Sigmoid colon (tissue), 4 donors: ENCODE data around the gene EPAS1.

ENCODE experiments used
- CTCF ChIP-seq, 4 experiments: fragments of 450-650 bp in 3 of 4; fragments of 200-600 bp in 1 of 4; IDR thresholded peaks; one replicate each; pipeline ENCODE4 v1.5.1; 2016 to 2019; ENCODE audit warnings: antibody characterized with exemption in 4 of 4, mild to moderate bottlenecking in 3 of 4, moderate library complexity in 2 of 4
- EP300 ChIP-seq, 4 donors: sonication (generic); formaldehyde crosslinking; IDR thresholded peaks; one replicate each; pipeline ENCODE4 v1.6.1; 2017; ENCODE audit warnings: antibody characterized with exemption in 4 of 4
- POLR2A ChIP-seq, 2 donors: fragments of 450-650 bp; IDR thresholded peaks; one replicate each; pipeline ENCODE4 v1.6.1; 2016; ENCODE audit warnings: antibody characterized with exemption in 2 of 2, mild to moderate bottlenecking in 2 of 2, moderate library complexity in 2 of 2
- POLR2AphosphoS5 ChIP-seq, 4 donors: sonication (generic); formaldehyde crosslinking; IDR thresholded peaks; one replicate each; pipeline ENCODE4 v1.6.1; 2017; ENCODE audit warnings: antibody characterized with exemption in 4 of 4

- no peak for TF ChIP-seq POLR2A (IDR thresholded peaks at IDR 0.05)
- TF ChIP-seq CTCF (IDR thresholded peaks at IDR 0.05) = no peak
- TF ChIP-seq POLR2AphosphoS5 (IDR thresholded peaks at IDR 0.05) = no peak
- no peak for TF ChIP-seq EP300 (IDR thresholded peaks at IDR 0.05)
Observed at GRCh38 chr2:46380038-46380940, 83.1 kb downstream of the EPAS1 start.
